ENCODE data around the gene C6orf89. TPM values are rescaled to one million over a fixed set of nuclear protein-coding genes. Genes with fewer than 3 reads are reported as not detected.
"Not testable (repeated sequence)": the region's sequence is repeated elsewhere in the genome, so short reads cannot be mapped to it uniquely, and the experiment has no call there.

Gene C6orf89
- polyA plus RNA-seq, 2 of the 4 experiments (the other 2 are of a cell fraction), result 13.8 to 27.0 TPM

DNA sequence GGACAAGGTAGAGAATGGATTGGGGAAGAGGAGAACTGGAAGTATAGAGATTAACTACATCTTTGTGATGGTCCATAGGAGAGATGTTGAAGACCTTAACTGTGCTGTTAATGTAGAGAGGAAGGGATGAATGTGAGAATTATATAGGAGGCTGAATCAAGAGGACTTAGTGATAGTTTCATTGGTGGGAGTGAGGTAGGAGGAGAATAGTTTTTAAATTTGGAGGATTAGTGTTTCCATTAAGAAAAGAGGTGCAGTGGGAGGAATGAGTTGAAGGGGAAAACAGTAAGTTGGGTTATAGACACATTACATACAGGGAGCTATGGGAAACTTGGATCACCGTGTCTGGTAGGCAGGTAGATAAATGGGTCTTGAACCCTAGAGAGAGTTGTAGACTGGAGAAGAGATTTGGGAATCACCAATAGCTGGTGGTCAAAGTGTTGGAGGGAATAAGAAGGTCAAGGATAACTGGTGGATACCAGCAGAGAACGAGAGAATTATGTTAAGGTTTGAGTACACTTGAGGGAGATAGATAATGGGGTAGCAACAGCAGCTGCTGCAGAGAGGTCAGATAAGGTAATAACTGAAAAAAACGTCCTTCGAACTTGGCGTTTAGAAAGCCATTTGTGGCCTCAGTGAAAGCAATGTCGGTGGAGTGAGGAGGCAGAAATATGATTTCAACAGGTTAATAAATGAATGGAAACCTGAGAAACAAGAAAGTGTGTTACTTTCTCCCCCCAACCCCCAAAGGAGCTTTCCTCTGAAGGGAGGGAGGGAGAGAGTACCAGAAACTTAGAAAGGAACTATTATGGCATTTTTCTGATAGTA, 3.1 kb downstream of the C6orf89 start:
- FAIRE-seq (no peak), DNase-seq (ENCODE audit: low read depth in 1 of 2, low spot score in 1 of 2) (no peak), ATAC-seq (no peak)
- no peaks in the 10 kb centered on the region for H3K9me3 ChIP-seq
- no peak overlapping the region for H3K4me3 ChIP-seq
- H3K27ac ChIP-seq, result no peak overlapping the region
- ChIA-PET POLR2A (no interaction called here), CTCF (interaction anchor here (0.9 to 1.9 kb wide), 5 partner anchors 123 to 322 kb away, joined by 3 to 8 read pairs (median 3); no protein-coding TSS in a partner anchor)
- no peak for TF ChIP-seq KDM1A (IDR thresholded peaks at IDR 0.05; ENCODE audit: low read depth)
- TF ChIP-seq, protein P1, sequence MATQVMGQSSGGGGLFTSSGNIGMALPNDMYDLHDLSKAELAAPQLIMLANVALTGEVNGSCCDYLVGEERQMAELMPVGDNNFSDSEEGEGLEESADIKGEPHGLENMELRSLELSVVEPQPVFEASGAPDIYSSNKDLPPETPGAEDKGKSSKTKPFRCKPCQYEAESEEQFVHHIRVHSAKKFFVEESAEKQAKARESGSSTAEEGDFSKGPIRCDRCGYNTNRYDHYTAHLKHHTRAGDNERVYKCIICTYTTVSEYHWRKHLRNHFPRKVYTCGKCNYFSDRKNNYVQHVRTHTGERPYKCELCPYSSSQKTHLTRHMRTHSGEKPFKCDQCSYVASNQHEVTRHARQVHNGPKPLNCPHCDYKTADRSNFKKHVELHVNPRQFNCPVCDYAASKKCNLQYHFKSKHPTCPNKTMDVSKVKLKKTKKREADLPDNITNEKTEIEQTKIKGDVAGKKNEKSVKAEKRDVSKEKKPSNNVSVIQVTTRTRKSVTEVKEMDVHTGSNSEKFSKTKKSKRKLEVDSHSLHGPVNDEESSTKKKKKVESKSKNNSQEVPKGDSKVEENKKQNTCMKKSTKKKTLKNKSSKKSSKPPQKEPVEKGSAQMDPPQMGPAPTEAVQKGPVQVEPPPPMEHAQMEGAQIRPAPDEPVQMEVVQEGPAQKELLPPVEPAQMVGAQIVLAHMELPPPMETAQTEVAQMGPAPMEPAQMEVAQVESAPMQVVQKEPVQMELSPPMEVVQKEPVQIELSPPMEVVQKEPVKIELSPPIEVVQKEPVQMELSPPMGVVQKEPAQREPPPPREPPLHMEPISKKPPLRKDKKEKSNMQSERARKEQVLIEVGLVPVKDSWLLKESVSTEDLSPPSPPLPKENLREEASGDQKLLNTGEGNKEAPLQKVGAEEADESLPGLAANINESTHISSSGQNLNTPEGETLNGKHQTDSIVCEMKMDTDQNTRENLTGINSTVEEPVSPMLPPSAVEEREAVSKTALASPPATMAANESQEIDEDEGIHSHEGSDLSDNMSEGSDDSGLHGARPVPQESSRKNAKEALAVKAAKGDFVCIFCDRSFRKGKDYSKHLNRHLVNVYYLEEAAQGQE (IDR thresholded peaks at IDR 0.05), result no peak
- TF ChIP-seq TFCP2L1 (CRISPR knock-in tag; IDR thresholded peaks at IDR 0.05), result no peak
- no peak for TF ChIP-seq CBX2 (IDR thresholded peaks at IDR 0.05; ENCODE audit: borderline replicate concordance, low read depth)
- no peak for TF ChIP-seq SREBF2 (IDR thresholded peaks at IDR 0.05)
- no peak for TF ChIP-seq HOXA7 (CRISPR knock-in tag; IDR thresholded peaks at IDR 0.05)
- no peak for TF ChIP-seq PHF8 (IDR thresholded peaks at IDR 0.05; ENCODE audit: borderline replicate concordance, low read depth)
- no peak for TF ChIP-seq CEBPB (IDR thresholded peaks at IDR 0.05)
- TF ChIP-seq ZSCAN20 (CRISPR knock-in tag; IDR thresholded peaks at IDR 0.05), result no peak
- no peak for TF ChIP-seq FOXS1 (CRISPR knock-in tag; IDR thresholded peaks at IDR 0.05)
- peaks cover 5% of the 10 kb centered on the region; the same call in 1 of the 3 replicates for H3K4me1 ChIP-seq
- no peak overlapping the region for H3K4me2 ChIP-seq
- WGBS (ENCODE audit: missing lambda C conversion rate), result 51% methylated on average over 6 of the region's 6 CpGs

DNA sequence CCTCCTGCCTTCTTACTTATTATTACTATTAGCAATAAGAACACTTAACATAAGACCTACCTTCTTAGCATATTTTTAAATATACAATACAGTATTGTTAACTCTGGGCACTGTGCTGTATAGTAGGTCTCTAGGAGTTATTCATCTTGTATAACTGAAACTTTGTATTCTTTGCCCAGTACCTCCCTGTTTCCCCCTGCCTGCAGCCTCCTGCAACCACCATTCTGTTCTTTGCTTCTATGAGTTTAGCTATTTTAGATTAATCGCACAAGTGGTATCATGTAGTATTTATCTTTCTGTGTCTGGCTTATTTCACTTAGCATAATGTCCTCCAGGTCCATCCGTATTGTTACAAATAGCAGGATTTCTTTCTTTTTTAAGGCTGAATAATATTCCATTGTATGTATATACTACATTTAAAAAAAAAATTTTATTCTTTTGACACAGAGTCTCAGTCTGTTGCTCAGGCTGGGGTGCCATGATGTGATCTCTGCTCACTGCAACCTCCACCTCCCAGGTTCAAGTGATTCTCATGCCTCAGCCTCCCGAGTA, 4.4 kb downstream of the C6orf89 start:
- Histone ChIP-seq H3K4me3 (no peak overlapping the region), H3K9me3 (no peaks in the 10 kb centered on the region), H3K4me1 (peaks cover 5% of the 10 kb centered on the region; the same call in 1 of the 3 replicates), H3K4me2 (no peak overlapping the region), H3K27ac (no peak overlapping the region)
- POLR2A ChIA-PET, result no interaction called here
- WGBS (ENCODE audit: missing lambda C conversion rate), result 92% methylated on average over 3 of the region's 3 CpGs
- FAIRE-seq (no peak), ATAC-seq (no peak), DNase-seq (ENCODE audit: low read depth in 1 of 2, low spot score in 1 of 2) (no peak)
- no peak for TF ChIP-seq ZFP36 (IDR thresholded peaks at IDR 0.05; ENCODE audit: borderline replicate concordance, partially characterized antibody)
- CTCF ChIA-PET, result interaction anchor here (1.1 to 1.5 kb wide), 3 partner anchors 9 to 139 kb away, joined by 3 to 7 read pairs (median 3); no protein-coding TSS in a partner anchor

GRCh38 chr6:36891153-36891552, 5.4 kb downstream of the C6orf89 start:
- DNase-seq (ENCODE audit: low read depth in 1 of 2, low spot score in 1 of 2); CTCF ChIA-PET; H3K4me2 ChIP-seq; ATAC-seq; FAIRE-seq; H3K4me3 ChIP-seq; POLR2A ChIA-PET; H3K4me1 ChIP-seq; H3K27ac ChIP-seq; H3K9me3 ChIP-seq: not testable (repeated sequence)
- 95% methylated on average over 2 of the region's 2 CpGs for WGBS (ENCODE audit: missing lambda C conversion rate)

GRCh38 chr6:36893976-36894932, 8.5 kb downstream of the C6orf89 start:
- no peak for FAIRE-seq
- CTCF ChIA-PET, result interaction anchor here (0.8 to 2.4 kb wide), 2 partner anchors 17 to 124 kb away, joined by 5 to 12 read pairs; no protein-coding TSS in a partner anchor
- WGBS (ENCODE audit: missing lambda C conversion rate), result 85% methylated on average over 8 of the region's 8 CpGs
- no peak for TF ChIP-seq SREBF2 (IDR thresholded peaks at IDR 0.05)
- no peak for TF ChIP-seq CHD4 (IDR thresholded peaks at IDR 0.05; ENCODE audit: borderline replicate concordance)
- TF ChIP-seq, protein P2, sequence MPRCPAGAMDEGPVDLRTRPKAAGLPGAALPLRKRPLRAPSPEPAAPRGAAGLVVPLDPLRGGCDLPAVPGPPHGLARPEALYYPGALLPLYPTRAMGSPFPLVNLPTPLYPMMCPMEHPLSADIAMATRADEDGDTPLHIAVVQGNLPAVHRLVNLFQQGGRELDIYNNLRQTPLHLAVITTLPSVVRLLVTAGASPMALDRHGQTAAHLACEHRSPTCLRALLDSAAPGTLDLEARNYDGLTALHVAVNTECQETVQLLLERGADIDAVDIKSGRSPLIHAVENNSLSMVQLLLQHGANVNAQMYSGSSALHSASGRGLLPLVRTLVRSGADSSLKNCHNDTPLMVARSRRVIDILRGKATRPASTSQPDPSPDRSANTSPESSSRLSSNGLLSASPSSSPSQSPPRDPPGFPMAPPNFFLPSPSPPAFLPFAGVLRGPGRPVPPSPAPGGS (IDR thresholded peaks at IDR 0.05), result no peak
- TF ChIP-seq BHLHE40 (IDR thresholded peaks at IDR 0.05; ENCODE audit: low read depth, low read length), result no peak
- TF ChIP-seq CBX2 (IDR thresholded peaks at IDR 0.05; ENCODE audit: borderline replicate concordance, low read depth), result no peak
- TF ChIP-seq FOSL2 (IDR thresholded peaks at IDR 0.05), result no peak
- TF ChIP-seq FOSL2 (CRISPR knock-in tag; IDR thresholded peaks at IDR 0.05), result no peak
- TF ChIP-seq, protein P3, sequence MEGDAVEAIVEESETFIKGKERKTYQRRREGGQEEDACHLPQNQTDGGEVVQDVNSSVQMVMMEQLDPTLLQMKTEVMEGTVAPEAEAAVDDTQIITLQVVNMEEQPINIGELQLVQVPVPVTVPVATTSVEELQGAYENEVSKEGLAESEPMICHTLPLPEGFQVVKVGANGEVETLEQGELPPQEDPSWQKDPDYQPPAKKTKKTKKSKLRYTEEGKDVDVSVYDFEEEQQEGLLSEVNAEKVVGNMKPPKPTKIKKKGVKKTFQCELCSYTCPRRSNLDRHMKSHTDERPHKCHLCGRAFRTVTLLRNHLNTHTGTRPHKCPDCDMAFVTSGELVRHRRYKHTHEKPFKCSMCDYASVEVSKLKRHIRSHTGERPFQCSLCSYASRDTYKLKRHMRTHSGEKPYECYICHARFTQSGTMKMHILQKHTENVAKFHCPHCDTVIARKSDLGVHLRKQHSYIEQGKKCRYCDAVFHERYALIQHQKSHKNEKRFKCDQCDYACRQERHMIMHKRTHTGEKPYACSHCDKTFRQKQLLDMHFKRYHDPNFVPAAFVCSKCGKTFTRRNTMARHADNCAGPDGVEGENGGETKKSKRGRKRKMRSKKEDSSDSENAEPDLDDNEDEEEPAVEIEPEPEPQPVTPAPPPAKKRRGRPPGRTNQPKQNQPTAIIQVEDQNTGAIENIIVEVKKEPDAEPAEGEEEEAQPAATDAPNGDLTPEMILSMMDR (IDR thresholded peaks at IDR 0.05), result no peak
- TF ChIP-seq, protein P4, sequence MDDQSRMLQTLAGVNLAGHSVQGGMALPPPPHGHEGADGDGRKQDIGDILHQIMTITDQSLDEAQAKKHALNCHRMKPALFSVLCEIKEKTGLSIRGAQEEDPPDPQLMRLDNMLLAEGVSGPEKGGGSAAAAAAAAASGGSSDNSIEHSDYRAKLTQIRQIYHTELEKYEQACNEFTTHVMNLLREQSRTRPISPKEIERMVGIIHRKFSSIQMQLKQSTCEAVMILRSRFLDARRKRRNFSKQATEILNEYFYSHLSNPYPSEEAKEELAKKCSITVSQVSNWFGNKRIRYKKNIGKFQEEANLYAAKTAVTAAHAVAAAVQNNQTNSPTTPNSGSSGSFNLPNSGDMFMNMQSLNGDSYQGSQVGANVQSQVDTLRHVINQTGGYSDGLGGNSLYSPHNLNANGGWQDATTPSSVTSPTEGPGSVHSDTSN (IDR thresholded peaks at IDR 0.05), result no peak

More at GRCh38 chr6:36893976-36894932, 8.5 kb downstream of the C6orf89 start:
- H3K4me1 ChIP-seq, result no peaks in the 10 kb centered on the region
- POLR2A ChIA-PET, result no interaction called here
- no peak overlapping the region for H3K4me2 ChIP-seq
- no peak overlapping the region; a peak in 1 of 6 replicates for H3K27ac ChIP-seq
- DNase-seq (ENCODE audit: low read depth in 1 of 2, low spot score in 1 of 2) (no peak), ATAC-seq (no peak)
- no peak overlapping the region for H3K4me3 ChIP-seq
- no peaks in the 10 kb centered on the region for H3K9me3 ChIP-seq
